Measurements from ENCODE around the gene SPTBN1. TPM values are rescaled to one million over a fixed set of nuclear protein-coding genes. Genes with fewer than 3 reads are reported as not detected.

SPTBN1 gene
- total and polyA plus RNA-seq, 2 experiments from 2014 or later, result 58.1 to 204 TPM

DNA sequence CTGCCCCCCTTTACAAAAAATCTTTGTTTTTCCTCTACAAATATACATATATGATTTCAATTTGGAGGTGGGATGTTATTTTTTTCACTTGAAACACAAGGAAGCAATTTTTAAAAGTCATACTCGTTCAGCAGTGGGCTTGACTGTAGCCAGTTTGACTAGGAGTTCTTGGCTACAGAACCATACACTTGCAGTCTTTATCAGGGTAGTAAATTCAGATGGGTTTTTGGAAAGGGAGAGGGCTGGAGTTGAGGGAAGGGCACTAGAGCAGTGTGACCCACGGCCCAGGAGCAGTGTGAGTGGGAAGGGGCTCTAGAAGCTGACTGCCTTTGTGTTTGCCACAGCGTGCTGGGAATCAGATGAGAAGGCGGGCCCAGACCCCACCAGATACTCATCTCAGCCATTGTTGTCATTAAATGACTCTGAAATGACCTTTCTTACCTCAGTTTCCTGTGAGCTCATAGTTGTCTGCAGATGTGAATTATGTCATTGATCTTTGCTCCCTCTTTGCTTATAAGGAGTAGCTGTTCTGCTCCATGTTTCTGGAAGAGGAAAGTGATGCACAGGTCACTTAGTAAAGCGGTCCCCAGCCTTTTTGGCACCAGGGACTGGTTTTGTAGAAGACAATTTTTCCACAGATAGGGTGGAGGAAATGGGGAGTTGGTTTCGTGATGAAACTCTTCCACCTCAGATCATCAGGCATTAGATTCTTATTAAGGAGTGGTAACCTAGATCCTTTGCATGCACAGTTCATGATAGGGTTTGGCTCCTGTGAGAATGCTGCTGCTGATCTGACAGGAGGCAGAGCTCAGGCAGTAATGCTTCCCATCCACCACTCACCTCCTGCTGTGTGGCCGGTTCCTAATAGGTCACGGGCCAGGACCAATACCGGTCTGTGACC is 116.8 kb downstream of the SPTBN1 start (continued):
- TF ChIP-seq, protein P1, sequence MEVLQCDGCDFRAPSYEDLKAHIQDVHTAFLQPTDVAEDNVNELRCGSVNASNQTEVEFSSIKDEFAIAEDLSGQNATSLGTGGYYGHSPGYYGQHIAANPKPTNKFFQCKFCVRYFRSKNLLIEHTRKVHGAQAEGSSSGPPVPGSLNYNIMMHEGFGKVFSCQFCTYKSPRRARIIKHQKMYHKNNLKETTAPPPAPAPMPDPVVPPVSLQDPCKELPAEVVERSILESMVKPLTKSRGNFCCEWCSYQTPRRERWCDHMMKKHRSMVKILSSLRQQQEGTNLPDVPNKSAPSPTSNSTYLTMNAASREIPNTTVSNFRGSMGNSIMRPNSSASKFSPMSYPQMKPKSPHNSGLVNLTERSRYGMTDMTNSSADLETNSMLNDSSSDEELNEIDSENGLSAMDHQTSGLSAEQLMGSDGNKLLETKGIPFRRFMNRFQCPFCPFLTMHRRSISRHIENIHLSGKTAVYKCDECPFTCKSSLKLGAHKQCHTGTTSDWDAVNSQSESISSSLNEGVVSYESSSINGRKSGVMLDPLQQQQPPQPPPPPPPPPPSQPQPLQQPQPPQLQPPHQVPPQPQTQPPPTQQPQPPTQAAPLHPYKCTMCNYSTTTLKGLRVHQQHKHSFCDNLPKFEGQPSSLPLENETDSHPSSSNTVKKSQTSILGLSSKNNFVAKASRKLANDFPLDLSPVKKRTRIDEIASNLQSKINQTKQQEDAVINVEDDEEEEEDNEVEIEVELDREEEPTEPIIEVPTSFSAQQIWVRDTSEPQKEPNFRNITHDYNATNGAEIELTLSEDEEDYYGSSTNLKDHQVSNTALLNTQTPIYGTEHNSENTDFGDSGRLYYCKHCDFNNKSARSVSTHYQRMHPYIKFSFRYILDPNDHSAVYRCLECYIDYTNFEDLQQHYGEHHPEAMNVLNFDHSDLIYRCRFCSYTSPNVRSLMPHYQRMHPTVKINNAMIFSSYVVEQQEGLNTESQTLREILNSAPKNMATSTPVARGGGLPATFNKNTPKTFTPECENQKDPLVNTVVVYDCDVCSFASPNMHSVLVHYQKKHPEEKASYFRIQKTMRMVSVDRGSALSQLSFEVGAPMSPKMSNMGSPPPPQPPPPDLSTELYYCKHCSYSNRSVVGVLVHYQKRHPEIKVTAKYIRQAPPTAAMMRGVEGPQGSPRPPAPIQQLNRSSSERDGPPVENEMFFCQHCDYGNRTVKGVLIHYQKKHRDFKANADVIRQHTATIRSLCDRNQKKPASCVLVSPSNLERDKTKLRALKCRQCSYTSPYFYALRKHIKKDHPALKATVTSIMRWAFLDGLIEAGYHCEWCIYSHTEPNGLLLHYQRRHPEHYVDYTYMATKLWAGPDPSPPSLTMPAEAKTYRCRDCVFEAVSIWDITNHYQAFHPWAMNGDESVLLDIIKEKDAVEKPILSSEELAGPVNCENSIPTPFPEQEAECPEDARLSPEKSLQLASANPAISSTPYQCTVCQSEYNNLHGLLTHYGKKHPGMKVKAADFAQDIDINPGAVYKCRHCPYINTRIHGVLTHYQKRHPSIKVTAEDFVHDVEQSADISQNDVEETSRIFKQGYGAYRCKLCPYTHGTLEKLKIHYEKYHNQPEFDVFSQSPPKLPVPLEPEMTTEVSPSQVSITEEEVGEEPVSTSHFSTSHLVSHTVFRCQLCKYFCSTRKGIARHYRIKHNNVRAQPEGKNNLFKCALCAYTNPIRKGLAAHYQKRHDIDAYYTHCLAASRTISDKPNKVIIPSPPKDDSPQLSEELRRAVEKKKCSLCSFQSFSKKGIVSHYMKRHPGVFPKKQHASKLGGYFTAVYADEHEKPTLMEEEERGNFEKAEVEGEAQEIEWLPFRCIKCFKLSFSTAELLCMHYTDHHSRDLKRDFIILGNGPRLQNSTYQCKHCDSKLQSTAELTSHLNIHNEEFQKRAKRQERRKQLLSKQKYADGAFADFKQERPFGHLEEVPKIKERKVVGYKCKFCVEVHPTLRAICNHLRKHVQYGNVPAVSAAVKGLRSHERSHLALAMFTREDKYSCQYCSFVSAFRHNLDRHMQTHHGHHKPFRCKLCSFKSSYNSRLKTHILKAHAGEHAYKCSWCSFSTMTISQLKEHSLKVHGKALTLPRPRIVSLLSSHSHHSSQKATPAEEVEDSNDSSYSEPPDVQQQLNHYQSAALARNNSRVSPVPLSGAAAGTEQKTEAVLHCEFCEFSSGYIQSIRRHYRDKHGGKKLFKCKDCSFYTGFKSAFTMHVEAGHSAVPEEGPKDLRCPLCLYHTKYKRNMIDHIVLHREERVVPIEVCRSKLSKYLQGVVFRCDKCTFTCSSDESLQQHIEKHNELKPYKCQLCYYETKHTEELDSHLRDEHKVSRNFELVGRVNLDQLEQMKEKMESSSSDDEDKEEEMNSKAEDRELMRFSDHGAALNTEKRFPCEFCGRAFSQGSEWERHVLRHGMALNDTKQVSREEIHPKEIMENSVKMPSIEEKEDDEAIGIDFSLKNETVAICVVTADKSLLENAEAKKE (CRISPR knock-in tag; IDR thresholded peaks at IDR 0.05), result no peak
- TF ChIP-seq STAT1 (IDR thresholded peaks at IDR 0.05; ENCODE audit: unreplicated experiment) (no peak), JUNB (IDR thresholded peaks at IDR 0.05; ENCODE audit: unreplicated experiment) (no peak), EZH2 (IDR thresholded peaks at IDR 0.05; ENCODE audit: low read depth, unreplicated experiment) (no peak)
- TF ChIP-seq, protein P2, sequence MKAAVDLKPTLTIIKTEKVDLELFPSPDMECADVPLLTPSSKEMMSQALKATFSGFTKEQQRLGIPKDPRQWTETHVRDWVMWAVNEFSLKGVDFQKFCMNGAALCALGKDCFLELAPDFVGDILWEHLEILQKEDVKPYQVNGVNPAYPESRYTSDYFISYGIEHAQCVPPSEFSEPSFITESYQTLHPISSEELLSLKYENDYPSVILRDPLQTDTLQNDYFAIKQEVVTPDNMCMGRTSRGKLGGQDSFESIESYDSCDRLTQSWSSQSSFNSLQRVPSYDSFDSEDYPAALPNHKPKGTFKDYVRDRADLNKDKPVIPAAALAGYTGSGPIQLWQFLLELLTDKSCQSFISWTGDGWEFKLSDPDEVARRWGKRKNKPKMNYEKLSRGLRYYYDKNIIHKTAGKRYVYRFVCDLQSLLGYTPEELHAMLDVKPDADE (IDR thresholded peaks at IDR 0.05), result no peak
- TF ChIP-seq, protein P3, sequence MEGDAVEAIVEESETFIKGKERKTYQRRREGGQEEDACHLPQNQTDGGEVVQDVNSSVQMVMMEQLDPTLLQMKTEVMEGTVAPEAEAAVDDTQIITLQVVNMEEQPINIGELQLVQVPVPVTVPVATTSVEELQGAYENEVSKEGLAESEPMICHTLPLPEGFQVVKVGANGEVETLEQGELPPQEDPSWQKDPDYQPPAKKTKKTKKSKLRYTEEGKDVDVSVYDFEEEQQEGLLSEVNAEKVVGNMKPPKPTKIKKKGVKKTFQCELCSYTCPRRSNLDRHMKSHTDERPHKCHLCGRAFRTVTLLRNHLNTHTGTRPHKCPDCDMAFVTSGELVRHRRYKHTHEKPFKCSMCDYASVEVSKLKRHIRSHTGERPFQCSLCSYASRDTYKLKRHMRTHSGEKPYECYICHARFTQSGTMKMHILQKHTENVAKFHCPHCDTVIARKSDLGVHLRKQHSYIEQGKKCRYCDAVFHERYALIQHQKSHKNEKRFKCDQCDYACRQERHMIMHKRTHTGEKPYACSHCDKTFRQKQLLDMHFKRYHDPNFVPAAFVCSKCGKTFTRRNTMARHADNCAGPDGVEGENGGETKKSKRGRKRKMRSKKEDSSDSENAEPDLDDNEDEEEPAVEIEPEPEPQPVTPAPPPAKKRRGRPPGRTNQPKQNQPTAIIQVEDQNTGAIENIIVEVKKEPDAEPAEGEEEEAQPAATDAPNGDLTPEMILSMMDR (conservative IDR thresholded peaks at IDR 0.05; ENCODE audit: low read depth in 2 of 2), result no peak

Measured in GM23338 (cell line).